Measurements from ENCODE around the gene GGTA1.
"Not testable (repeated sequence)": the region's sequence is repeated elsewhere in the genome, so short reads cannot be mapped to it uniquely, and the experiment has no call there.

GGTA1 gene

DNA sequence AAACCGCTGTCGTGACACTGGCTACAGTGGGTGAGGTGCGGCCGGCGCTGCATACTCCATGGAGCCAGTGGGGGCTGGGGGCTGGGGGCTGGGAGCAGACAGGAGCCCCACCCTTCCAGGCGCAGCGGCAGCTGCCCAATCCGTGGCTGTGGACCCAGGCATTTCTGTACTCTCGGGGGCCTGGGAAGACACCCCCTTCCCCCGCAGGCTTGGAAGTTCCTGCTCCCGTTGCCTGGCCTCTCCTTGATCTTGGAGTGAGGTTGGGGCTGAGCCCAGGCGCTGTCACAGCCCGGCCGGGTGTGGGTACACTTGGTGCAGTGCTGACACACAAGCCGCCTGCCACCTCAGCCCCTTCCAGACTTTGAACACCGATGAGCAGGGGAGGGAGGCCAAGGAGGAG, 27.7 kb upstream of the GGTA1 start:
- Histone ChIP-seq H3K4me1 (ENCODE audit: control insufficient read depth, insufficient read depth, low read length) (peaks cover 9% of the 10 kb centered on the region), H3K4me3 (ENCODE audit: low read length) (no peak overlapping the region)

DNA sequence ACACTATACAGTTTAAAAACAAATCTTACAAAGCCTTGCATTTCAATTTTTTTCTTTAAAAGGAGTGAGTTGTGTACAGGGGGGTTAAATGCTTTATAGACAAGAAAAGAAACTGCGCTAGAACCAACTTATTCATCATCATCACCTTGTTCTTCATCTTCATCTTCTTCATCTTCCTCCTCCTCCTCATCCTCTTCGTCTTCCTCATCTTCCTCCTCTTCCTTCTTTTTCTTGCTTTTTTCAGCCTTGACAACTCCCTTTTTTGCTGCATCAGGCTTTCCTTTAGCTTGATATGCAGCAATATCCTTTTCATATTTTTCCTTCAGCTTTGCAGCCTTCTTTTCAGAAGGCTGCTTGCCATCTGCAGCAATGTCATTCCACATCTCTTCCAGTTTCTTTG, 20.0 kb upstream of the GGTA1 start:
- not testable (repeated sequence) for H3K36me3 ChIP-seq (ENCODE audit: control insufficient read depth, insufficient read depth, low read length, severe bottlenecking); DNase-seq (ENCODE audit: low read depth); H3K9me3 ChIP-seq (ENCODE audit: control insufficient read depth, low read length); H3K9ac ChIP-seq (ENCODE audit: low read length); H3K4me3 ChIP-seq (ENCODE audit: low read length); H3K4me1 ChIP-seq (ENCODE audit: control insufficient read depth, insufficient read depth, low read length)
- peaks cover 18% of the 10 kb centered on the region for H3K27me3 ChIP-seq (replicated peaks; ENCODE audit: control insufficient read depth, insufficient read depth, low read length)

More for the DNA sequence above, 27.7 kb upstream of the GGTA1 start:
- DNase-seq (ENCODE audit: low read depth), result no peak
- H3K9ac ChIP-seq (ENCODE audit: low read length), result no peak overlapping the region
- H3K9me3 ChIP-seq (ENCODE audit: control insufficient read depth, low read length), result no peaks in the 10 kb centered on the region
- no peaks in the 10 kb centered on the region for H3K36me3 ChIP-seq (ENCODE audit: control insufficient read depth, insufficient read depth, low read length, severe bottlenecking)
- no peaks in the 10 kb centered on the region for H3K27me3 ChIP-seq (replicated peaks; ENCODE audit: control insufficient read depth, insufficient read depth, low read length)

DNA sequence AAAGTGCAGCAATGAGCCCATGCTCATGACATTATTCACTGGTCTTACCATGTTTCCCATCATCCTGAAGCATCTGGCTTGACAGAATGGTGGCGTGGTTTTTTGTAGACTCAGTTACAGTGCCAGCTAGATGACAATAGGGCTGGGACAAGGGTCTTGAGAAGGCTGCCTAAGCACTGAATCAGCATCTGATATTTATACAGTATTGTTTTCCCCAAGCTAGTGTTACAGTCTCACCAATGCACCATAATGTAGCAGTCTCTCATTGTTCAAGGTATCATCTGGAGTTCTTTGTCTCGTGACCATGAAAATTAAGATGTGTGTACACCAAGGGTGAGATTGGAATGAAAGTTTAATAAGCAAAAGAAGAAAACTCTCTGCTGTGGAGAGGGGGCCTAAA, 19.0 kb upstream of the GGTA1 start:
- Histone ChIP-seq H3K9ac (ENCODE audit: low read length) (no peak overlapping the region), H3K27me3 (replicated peaks; ENCODE audit: control insufficient read depth, insufficient read depth, low read length) (peaks cover 18% of the 10 kb centered on the region), H3K36me3 (ENCODE audit: control insufficient read depth, insufficient read depth, low read length, severe bottlenecking) (no peaks in the 10 kb centered on the region), H3K4me1 (ENCODE audit: control insufficient read depth, insufficient read depth, low read length) (no peaks in the 10 kb centered on the region), H3K4me3 (ENCODE audit: low read length) (no peak overlapping the region), H3K9me3 (ENCODE audit: control insufficient read depth, low read length) (peaks cover 5% of the 10 kb centered on the region)
- DNase-seq (ENCODE audit: low read depth), result no peak

DNA sequence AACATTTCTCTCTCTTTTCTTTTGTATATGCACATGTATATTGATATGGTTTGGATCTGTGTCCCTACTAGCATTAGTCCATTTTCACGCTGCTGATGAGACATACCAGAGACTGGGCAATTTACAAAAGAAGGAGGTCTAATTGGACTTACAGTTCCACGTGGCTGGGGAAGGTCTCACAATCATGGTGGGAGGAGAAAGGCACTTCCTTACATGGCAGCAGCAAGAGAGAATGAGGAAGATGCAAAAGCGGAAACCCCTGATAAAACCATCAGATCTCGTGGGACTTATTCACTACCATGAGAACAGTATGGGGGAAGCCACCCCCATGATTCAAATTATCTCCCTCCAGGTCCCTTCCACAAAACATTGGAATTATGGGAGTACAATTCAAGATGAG, 13.5 kb upstream of the GGTA1 start:
- H3K4me3 ChIP-seq (ENCODE audit: low read length); H3K9me3 ChIP-seq (ENCODE audit: control insufficient read depth, low read length); H3K36me3 ChIP-seq (ENCODE audit: control insufficient read depth, insufficient read depth, low read length, severe bottlenecking); H3K9ac ChIP-seq (ENCODE audit: low read length); H3K4me1 ChIP-seq (ENCODE audit: control insufficient read depth, insufficient read depth, low read length); DNase-seq (ENCODE audit: low read depth); H3K27me3 ChIP-seq (replicated peaks; ENCODE audit: control insufficient read depth, insufficient read depth, low read length): not testable (repeated sequence)

DNA sequence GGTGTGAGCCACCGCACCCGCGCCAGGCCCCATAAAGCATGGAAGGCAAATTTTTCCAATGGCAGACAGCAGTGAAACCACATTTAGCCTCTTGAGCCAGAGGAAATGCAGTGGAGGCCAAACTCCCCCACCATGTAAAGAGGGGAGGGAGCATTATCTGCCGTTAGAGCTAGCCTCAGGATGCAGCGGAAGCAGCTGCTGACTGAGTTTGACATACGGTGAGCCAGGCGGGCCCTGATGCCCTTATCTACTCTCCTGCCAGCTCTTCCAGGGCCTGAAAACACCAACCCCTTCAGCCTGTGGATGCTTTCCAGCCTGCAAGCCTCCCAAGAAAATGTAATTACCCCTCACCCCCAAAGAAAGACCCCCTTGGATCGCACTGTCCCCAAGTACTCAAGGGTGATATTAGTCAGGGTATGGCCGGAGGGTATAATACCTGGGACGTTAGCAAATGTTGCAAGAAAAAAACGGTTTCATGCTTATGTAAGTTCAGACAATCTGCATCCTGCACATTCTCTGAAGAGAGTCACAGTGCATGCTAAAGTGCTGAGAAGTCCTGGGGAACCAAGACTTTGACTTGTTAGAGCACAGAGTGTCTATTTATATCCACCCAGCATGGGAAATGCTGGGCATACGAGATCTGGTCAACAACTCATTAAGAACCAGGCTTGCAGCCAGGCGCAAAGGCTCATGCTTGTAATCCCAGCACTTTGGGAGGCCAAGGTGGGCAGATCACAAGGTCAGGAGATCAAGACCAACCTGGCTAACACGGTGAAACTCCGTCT, 11.3 kb upstream of the GGTA1 start:
- peaks cover 9% of the 10 kb centered on the region for H3K9me3 ChIP-seq (ENCODE audit: control insufficient read depth, low read length)
- H3K4me3 ChIP-seq (ENCODE audit: low read length), result no peak overlapping the region
- no peaks in the 10 kb centered on the region for H3K4me1 ChIP-seq (ENCODE audit: control insufficient read depth, insufficient read depth, low read length)
- peaks cover 7% of the 10 kb centered on the region for H3K27me3 ChIP-seq (replicated peaks; ENCODE audit: control insufficient read depth, insufficient read depth, low read length)
- no peaks in the 10 kb centered on the region for H3K36me3 ChIP-seq (ENCODE audit: control insufficient read depth, insufficient read depth, low read length, severe bottlenecking)
- DNase-seq (ENCODE audit: low read depth), result peak; percentile 7
- no peak overlapping the region for H3K9ac ChIP-seq (ENCODE audit: low read length)

DNA sequence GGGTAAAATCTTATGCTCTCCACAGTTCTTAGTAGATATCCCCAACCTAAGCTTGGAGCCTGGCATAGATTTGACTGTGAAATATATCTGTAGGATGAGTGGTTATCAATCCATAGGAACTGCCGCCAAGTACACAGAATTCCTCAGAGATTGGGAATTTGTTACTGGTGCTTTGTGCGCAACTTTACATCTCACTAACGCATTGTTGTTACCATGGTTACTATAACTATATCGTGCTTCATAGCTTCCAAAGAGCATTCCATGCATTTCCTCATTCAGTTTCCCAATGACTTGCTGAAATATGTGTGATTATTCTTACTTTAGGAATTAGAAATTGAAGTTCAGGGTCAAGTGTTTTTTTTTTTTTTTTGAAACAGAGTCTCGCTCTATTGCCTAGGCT, 9.5 kb upstream of the GGTA1 start:
- H3K9me3 ChIP-seq (ENCODE audit: control insufficient read depth, low read length), result peaks cover 9% of the 10 kb centered on the region
- no peak for DNase-seq (ENCODE audit: low read depth)
- no peak overlapping the region for H3K4me3 ChIP-seq (ENCODE audit: low read length)
- no peaks in the 10 kb centered on the region for H3K36me3 ChIP-seq (ENCODE audit: control insufficient read depth, insufficient read depth, low read length, severe bottlenecking)
- H3K4me1 ChIP-seq (ENCODE audit: control insufficient read depth, insufficient read depth, low read length), result no peaks in the 10 kb centered on the region
- no peak overlapping the region for H3K9ac ChIP-seq (ENCODE audit: low read length)
- peaks cover 10% of the 10 kb centered on the region for H3K27me3 ChIP-seq (replicated peaks; ENCODE audit: control insufficient read depth, insufficient read depth, low read length)

DNA sequence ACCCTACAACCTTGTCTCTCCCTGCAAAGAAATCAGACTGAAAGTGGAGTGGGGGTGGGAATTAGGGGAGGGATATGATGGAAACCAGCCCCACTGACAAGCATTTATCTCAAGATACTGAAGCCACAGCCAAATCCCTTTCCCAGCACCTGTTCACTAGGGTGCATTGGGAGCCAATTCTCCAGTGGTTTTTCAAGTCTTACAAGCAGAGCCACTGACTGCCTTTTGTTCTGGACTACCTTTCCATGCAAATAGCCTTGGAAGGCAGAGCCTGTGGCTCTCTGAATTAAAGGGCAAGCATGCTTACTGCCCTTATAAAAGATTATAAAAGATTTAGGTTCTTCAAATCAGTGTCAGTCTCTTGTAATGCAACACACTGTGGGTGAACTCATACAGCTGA, 8.8 kb upstream of the GGTA1 start:
- H3K9me3 ChIP-seq (ENCODE audit: control insufficient read depth, low read length), result peaks cover 9% of the 10 kb centered on the region
- H3K36me3 ChIP-seq (ENCODE audit: control insufficient read depth, insufficient read depth, low read length, severe bottlenecking), result no peaks in the 10 kb centered on the region
- no peak overlapping the region for H3K9ac ChIP-seq (ENCODE audit: low read length)
- DNase-seq (ENCODE audit: low read depth), result no peak
- no peak overlapping the region for H3K4me3 ChIP-seq (ENCODE audit: low read length)
- no peaks in the 10 kb centered on the region for H3K4me1 ChIP-seq (ENCODE audit: control insufficient read depth, insufficient read depth, low read length)
- H3K27me3 ChIP-seq (replicated peaks; ENCODE audit: control insufficient read depth, insufficient read depth, low read length), result peaks cover 14% of the 10 kb centered on the region

DNA sequence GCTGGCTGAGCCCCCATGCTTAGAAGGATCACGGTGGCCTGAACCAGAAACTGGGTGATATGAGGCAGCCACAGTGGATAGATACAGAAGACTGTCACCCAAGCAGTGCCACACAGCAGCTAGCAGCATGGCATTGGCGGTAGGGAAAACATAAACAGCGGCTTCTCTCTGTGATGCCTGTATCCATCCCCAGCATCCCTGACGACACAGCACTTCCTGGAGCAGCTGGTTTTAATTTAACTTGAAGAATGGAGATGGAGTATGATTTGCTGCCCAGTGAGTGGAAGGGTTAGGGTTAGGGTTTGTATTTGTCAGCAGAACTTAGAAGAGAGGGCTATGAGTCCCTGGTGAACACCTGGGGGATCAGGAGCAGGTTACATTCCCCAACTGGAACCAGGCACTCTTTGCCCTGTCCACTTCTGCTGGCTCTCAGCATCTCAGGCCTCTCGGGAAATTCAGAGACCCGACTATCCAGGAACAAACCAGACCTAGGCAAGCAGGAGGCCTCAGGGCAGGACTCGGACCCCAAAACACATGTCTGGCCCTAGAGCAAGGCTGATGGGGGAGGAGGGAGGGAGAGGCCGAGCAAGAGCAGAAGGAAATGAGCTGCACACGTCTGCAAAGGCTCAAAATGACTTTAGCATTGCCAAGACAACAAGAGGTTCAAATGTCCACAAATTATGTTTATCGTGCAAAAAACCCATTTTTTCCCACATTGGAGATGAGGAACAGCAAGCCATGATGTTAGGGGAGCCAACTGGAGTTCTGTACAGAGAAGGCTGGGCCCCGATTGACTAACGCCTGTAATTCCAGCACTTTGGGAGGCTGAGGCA, 6.5 kb upstream of the GGTA1 start:
- H3K9me3 ChIP-seq (ENCODE audit: control insufficient read depth, low read length), result peaks cover 9% of the 10 kb centered on the region
- peaks cover 13% of the 10 kb centered on the region for H3K27me3 ChIP-seq (replicated peaks; ENCODE audit: control insufficient read depth, insufficient read depth, low read length)
- no peak overlapping the region for H3K9ac ChIP-seq (ENCODE audit: low read length)
- H3K4me1 ChIP-seq (ENCODE audit: control insufficient read depth, insufficient read depth, low read length), result no peaks in the 10 kb centered on the region
- no peak overlapping the region for H3K4me3 ChIP-seq (ENCODE audit: low read length)
- peak; percentile 34 for DNase-seq (ENCODE audit: low read depth)
- H3K36me3 ChIP-seq (ENCODE audit: control insufficient read depth, insufficient read depth, low read length, severe bottlenecking), result no peaks in the 10 kb centered on the region

DNA sequence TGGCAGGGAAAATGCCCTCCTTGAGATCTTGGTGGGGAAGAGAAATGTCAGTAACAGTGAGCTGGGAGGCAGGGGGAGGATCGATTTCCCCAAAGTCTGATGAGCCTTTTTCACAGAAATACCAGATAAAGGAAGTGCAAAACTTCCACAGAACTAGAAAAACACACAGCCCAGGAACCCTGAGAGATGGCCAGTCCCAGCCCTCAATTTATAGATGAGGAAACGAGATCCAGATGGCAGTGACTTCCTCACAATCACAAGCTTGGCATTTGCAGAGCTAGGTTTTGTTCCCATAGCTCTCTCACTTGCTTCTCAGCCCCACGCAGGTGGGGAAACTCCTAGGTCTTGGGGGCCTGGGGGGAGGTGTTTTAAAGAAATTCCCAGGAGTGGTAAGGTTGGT, 3.8 kb upstream of the GGTA1 start:
- Histone ChIP-seq H3K36me3 (ENCODE audit: control insufficient read depth, insufficient read depth, low read length, severe bottlenecking) (no peaks in the 10 kb centered on the region), H3K9ac (ENCODE audit: low read length) (no peak overlapping the region), H3K9me3 (ENCODE audit: control insufficient read depth, low read length) (peaks cover 1% of the 10 kb centered on the region), H3K4me3 (ENCODE audit: low read length) (no peak overlapping the region), H3K27me3 (replicated peaks; ENCODE audit: control insufficient read depth, insufficient read depth, low read length) (peaks cover 25% of the 10 kb centered on the region), H3K4me1 (ENCODE audit: control insufficient read depth, insufficient read depth, low read length) (peaks cover 17% of the 10 kb centered on the region)
- DNase-seq (ENCODE audit: low read depth), result peak; percentile 23

DNA sequence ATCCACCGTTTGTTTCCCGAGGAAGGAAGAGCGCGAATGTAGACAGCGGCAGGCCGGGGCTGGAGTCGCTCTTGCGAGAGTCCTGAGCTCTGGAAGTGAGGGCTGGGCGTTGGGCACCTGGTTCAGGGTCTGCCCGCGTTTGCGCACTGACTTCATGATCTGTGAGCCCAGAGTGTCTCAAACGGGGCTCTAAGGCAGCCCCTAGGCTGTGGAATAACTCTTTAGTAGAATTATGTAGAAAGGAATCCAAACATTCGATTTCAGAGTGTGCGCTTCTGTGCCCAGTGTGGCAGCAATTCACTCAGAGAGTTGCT, 478 bp upstream of the GGTA1 start:
- peaks cover 37% of the 10 kb centered on the region for H3K27me3 ChIP-seq (replicated peaks; ENCODE audit: control insufficient read depth, insufficient read depth, low read length)
- H3K4me1 ChIP-seq (ENCODE audit: control insufficient read depth, insufficient read depth, low read length), result peaks cover 19% of the 10 kb centered on the region

DNA sequence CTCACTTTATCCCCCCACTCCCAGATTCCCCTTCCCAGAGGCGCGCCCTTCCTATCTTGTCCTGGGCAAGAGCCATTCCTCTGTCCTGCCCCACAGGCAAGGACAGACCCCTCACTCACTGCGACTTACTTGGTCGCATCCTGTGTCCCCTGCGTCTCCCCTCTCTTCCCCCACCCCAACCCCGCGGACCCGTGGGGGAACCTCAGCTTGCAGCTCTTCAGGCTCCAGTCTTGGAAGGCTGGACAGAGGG, 542 bp downstream of the GGTA1 start:
- peaks cover 9% of the 10 kb centered on the region for H3K9me3 ChIP-seq (ENCODE audit: control insufficient read depth, low read length)
- peaks cover 19% of the 10 kb centered on the region for H3K4me1 ChIP-seq (ENCODE audit: control insufficient read depth, insufficient read depth, low read length)
- H3K4me3 ChIP-seq (ENCODE audit: low read length), result peak overlapping the region; percentile 76
- peak overlapping the region; percentile 65 for H3K9ac ChIP-seq (ENCODE audit: low read length)
- DNase-seq (ENCODE audit: low read depth), result no peak
- H3K27me3 ChIP-seq (replicated peaks; ENCODE audit: control insufficient read depth, insufficient read depth, low read length), result peaks cover 37% of the 10 kb centered on the region
- H3K36me3 ChIP-seq (ENCODE audit: control insufficient read depth, insufficient read depth, low read length, severe bottlenecking), result no peaks in the 10 kb centered on the region

More for the DNA sequence above, 478 bp upstream of the GGTA1 start:
- DNase-seq (ENCODE audit: low read depth), result no peak
- H3K4me3 ChIP-seq (ENCODE audit: low read length), result peak overlapping the region; percentile 76
- peaks cover 9% of the 10 kb centered on the region for H3K9me3 ChIP-seq (ENCODE audit: control insufficient read depth, low read length)
- no peaks in the 10 kb centered on the region for H3K36me3 ChIP-seq (ENCODE audit: control insufficient read depth, insufficient read depth, low read length, severe bottlenecking)
- peak overlapping the region; percentile 65 for H3K9ac ChIP-seq (ENCODE audit: low read length)

All from adipocyte (in vitro differentiated cells).